Esophagus squamous epithelium (tissue), 4 donors: ENCODE results near the gene VSTM2L.

Experiments used
- CTCF ChIP-seq, 6 experiments: fragments of 450-650 bp in 4 of 6; fragments of 200-600 bp in 2 of 6; sonication (generic) in 2 of 6; IDR thresholded peaks; one replicate each; pipeline ENCODE4 v1.5.1; 2016 to 2019; ENCODE audit warnings: antibody characterized with exemption in 6 of 6, mild to moderate bottlenecking in 4 of 6, moderate library complexity in 4 of 6
- POLR2A ChIP-seq, 4 donors: fragments of 450-650 bp; IDR thresholded peaks; one replicate each; pipeline ENCODE4 v1.6.1; 2017; ENCODE audit warnings: antibody characterized with exemption in 4 of 4, mild to moderate bottlenecking in 4 of 4, moderate library complexity in 3 of 4

- no peak for TF ChIP-seq POLR2A (IDR thresholded peaks at IDR 0.05)
- no peak for TF ChIP-seq CTCF (IDR thresholded peaks at IDR 0.05)
Observed at GRCh38 chr20:37888641-37889040, 14.3 kb upstream of the VSTM2L start.
